ENCODE measurements around the gene PMAIP1.

Gene PMAIP1

DNA sequence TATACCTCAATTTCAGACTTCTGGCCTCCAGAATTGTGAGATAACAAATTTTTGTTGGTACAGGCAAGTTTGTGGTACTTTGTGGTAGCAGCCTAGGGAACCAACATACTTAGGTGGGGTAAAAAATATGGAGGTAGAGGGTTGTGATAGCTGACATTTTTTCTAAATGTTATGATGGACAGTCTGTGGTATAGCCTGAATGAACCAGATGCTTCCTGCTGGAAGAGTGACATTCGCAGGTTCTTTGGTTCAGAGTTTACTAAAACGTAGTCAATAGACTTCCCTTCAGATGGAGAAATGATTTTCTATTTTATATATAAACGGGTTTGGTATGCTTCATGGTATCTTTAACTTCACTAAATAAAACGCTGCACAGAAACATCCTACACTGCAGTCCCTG is 42.8 kb downstream of the PMAIP1 start:
- H3K27ac ChIP-seq: no peak overlapping the region
- DNase-seq (ENCODE audit: low read depth, low spot score): no peak

DNA sequence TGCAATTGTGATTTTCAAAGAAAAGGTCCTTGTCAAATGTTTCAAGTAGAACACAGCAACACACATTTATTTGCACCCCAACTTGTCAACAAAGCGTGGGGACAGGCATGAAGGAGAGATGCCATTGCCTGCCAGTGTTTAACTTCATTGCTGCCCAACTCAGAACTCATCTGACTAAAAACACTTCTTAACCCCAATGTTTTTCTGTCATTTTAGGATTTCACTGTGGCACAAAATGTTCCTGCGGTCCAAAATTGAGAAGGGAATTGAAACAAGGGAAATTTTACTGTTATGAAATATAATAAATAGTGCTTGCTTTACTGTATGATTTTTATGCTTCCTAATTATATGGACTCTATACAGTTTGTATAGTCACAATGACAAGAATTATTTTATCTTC is 45.7 kb downstream of the PMAIP1 start:
- H3K27ac ChIP-seq: no peak overlapping the region
- DNase-seq (ENCODE audit: low read depth, low spot score): no peak

DNA sequence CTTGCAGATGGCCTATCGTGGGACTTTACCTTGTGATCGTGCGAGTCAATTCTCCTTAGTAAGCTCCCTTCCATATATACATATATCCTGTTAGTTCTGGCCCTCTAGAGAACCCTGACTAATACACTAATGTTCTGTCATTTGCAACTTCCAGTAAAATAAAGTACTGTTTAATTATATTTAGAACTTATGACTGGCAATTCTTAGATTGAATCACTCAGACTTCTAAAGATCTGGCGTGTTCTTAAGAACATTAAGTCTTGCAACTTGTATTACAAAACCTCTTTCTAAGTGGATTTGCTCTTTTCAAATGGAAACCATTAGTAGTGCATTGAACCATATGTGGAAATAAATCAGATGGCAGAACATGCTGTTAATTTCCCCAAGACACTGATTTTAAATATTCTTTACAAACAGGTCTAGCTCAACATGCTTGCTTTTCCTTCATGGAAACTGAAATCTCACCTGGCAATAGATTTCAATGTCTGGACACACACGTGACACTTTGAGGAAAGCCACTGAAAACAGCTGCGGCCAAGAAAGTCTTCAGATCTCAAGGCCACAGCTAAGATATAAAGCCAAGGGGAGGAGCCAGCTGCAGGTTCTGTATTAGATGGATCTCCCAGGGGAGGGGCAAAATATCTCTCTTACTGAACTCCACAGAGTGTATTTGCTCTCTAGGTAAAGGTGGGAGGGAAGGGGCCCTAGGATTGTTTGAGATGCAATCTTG is 50.6 kb downstream of the PMAIP1 start:
- no peak overlapping the region for H3K27ac ChIP-seq

DNA sequence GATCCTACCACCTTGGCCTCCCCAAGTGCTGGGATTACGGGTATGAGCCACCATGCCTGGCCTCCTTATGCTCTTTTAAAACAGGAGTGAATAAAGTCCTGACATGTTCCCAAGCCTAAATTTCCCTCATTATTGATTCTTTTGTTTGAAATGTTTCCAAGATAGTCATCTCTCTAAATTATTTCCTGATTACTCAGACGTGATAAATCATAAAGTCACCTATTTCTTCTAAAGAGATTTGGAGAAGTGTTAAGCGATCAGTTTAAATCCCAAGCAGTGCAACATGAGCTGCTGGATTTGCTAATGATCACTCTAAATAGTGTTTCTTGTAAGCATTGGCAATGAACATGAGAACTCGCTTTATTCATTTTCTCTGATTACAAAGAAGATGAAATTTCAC is 51.8 kb downstream of the PMAIP1 start:
- DNase-seq (ENCODE audit: low read depth, low spot score): no peak
- H3K27ac ChIP-seq: peak overlapping the region; percentile 89

More for the DNA sequence above, 50.6 kb downstream of the PMAIP1 start:
- DNase-seq (ENCODE audit: low read depth, low spot score): no peak

DNA sequence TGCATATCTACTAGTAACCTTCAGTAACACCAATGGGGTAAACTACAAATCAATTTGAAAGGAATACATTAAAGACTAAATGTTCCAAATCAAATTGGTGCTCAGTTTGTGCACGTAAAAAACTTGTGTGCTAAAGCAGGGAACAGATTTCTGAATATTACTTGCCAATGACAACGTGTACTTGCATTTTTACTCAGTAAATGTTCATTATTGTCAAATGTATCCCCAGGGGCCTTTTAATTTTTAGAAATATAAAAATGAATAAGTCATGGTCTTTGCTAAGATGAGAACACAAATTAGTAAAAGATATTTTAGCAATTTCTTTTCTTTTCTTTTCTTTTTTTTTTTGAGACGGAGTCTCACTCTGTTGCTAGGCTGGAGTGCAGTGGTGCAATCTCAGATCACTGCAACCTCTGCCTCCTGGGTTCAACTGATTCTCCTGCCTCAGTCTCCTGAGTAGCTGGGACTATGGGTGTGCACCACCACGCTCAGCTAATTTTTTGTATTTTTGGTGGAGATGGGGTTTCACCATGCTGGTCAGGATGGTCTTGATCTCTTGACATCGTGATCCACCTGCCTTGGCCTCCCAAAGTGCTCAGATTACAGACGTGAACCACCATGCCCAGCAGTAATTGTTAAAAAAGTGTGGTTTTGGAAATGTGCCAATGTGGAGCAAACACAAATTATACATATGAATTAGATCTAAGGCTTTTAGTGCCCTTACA is 52.6 kb downstream of the PMAIP1 start:
- DNase-seq (ENCODE audit: low read depth, low spot score): no peak
- H3K27ac ChIP-seq: peak overlapping the region; percentile 89

Data from epithelial cell of prostate (primary cell).